ENCODE data around the gene KIT.

GRCh38 chr4:54659749-54660535 is 2.2 kb downstream of the KIT start:
- no peak for TF ChIP-seq CTCF (conservative IDR thresholded peaks at IDR 0.05; ENCODE audit: low read length)
- TF ChIP-seq EZH2phosphoT487 (IDR thresholded peaks at IDR 0.05; ENCODE audit: borderline replicate concordance), result no peak

Measured in Loucy (cell line).